H9 (cell line): ENCODE data around the gene LRP1. TPM values are rescaled to one million over a fixed set of nuclear protein-coding genes. Genes with fewer than 3 reads are reported as not detected.

Experiments used
- DNase-seq: peaks from one replicate; pipeline ENCODE4 v3.0.0-alpha.2; 2017
- H2AFZ ChIP-seq: one replicate; pipeline ENCODE4 v1.6.1; 2013; ENCODE audit warnings: mild to moderate bottlenecking, low read length, control low read depth, moderate library complexity
- H2AK5ac ChIP-seq: 2 replicates; pipeline ENCODE4 v1.6.1; 2013; ENCODE audit warnings: low read length, control low read depth, mixed read lengths; ENCODE audit not compliant: insufficient read length
- H2BK120ac ChIP-seq: one replicate; pipeline ENCODE4 v1.6.1; 2013; ENCODE audit warnings: low read depth, mild to moderate bottlenecking, low read length, control low read depth, inconsistent platforms; ENCODE audit not compliant: poor library complexity, severe bottlenecking
- H2BK12ac ChIP-seq: 2 replicates; pipeline ENCODE4 v1.6.1; 2013; ENCODE audit warnings: low read length, control low read depth, mixed read lengths, low read depth; ENCODE audit not compliant: insufficient read length
- H2BK15ac ChIP-seq: 2 replicates; pipeline ENCODE4 v1.6.1; 2013; ENCODE audit warnings: low read depth, low read length, control low read depth
- H2BK20ac ChIP-seq: one replicate; pipeline ENCODE4 v1.6.1; 2013; ENCODE audit warnings: low read depth, mild to moderate bottlenecking, low read length, control low read depth, inconsistent platforms; ENCODE audit not compliant: poor library complexity, severe bottlenecking
- H2BK5ac ChIP-seq: 2 replicates; pipeline ENCODE4 v1.6.1; 2013; ENCODE audit warnings: low read length, control low read depth, mixed read lengths; ENCODE audit not compliant: insufficient read length
- H3K14ac ChIP-seq: 2 replicates; pipeline ENCODE4 v1.6.1; 2013; ENCODE audit warnings: low read length, control low read depth; ENCODE audit not compliant: insufficient read depth
- H3K18ac ChIP-seq: 2 replicates; pipeline ENCODE4 v1.6.1; 2013; ENCODE audit warnings: low read depth, mild to moderate bottlenecking, mixed read lengths, low read length, control low read depth; ENCODE audit not compliant: insufficient read length
- H3K23ac ChIP-seq: 2 replicates; pipeline ENCODE4 v1.6.1; 2013; ENCODE audit warnings: low read length, control low read depth, mixed read lengths, low read depth; ENCODE audit not compliant: insufficient read length
- H3K23me2 ChIP-seq: 2 replicates; pipeline ENCODE4 v1.6.1; 2013; ENCODE audit warnings: low read depth, mild to moderate bottlenecking, mixed read lengths, low read length, control low read depth; ENCODE audit not compliant: insufficient read length, poor library complexity, severe bottlenecking
- H3K27ac ChIP-seq: 2 replicates; pipeline ENCODE4 v1.5.1; 2013; ENCODE audit warnings: low read length, control low read depth, mixed read lengths, low read depth; ENCODE audit not compliant: insufficient read length
- H3K27me3 ChIP-seq: 2 replicates; pipeline ENCODE4 v1.6.1; 2013; ENCODE audit warnings: low read length, control low read depth, inconsistent platforms; ENCODE audit not compliant: insufficient read depth
- H3K4ac ChIP-seq: 2 replicates; pipeline ENCODE4 v1.6.1; 2013; ENCODE audit warnings: low read depth, mild to moderate bottlenecking, control low read depth, inconsistent platforms, low read length, moderate library complexity
- H3K4me1 ChIP-seq: 2 replicates; pipeline ENCODE4 v1.6.1; 2013; ENCODE audit warnings: low read length, control low read depth, inconsistent platforms; ENCODE audit not compliant: insufficient read depth
- H3K4me2 ChIP-seq: 2 replicates; pipeline ENCODE4 v1.6.1; 2013; ENCODE audit warnings: low read length, control low read depth, mixed read lengths; ENCODE audit not compliant: insufficient read length, insufficient read depth
- H3K56ac ChIP-seq: 2 replicates; pipeline ENCODE4 v1.6.1; 2013; ENCODE audit warnings: low read depth, mild to moderate bottlenecking, mixed read lengths, low read length, control low read depth; ENCODE audit not compliant: insufficient read length
- H3K79me1 ChIP-seq: 2 replicates; pipeline ENCODE4 v1.6.1; 2013; ENCODE audit warnings: low read depth, mild to moderate bottlenecking, moderate library complexity, low read length, control low read depth, inconsistent platforms; ENCODE audit not compliant: insufficient read depth, poor library complexity, severe bottlenecking
- H3K79me2 ChIP-seq: 2 replicates; pipeline ENCODE4 v1.6.1; 2013; ENCODE audit warnings: low read length, control low read depth, inconsistent platforms; ENCODE audit not compliant: insufficient read depth
- H3K9ac ChIP-seq: 2 replicates; pipeline ENCODE4 v1.6.1; 2013; ENCODE audit warnings: low read length, control low read depth, mixed read lengths; ENCODE audit not compliant: insufficient read length; ENCODE audit errors: extremely low read depth
- H3K9me3 ChIP-seq: one replicate; pipeline ENCODE4 v1.6.1; 2013; ENCODE audit warnings: low read depth, low read length, inconsistent platforms; ENCODE audit not compliant: control insufficient read depth
- H3T11ph ChIP-seq: one replicate; pipeline ENCODE4 v1.6.1; 2013; ENCODE audit warnings: mild to moderate bottlenecking, low read length, control low read depth, inconsistent platforms
- H4K20me1 ChIP-seq: one replicate; pipeline ENCODE4 v1.6.1; 2013; ENCODE audit not compliant: control insufficient read depth, insufficient read length, insufficient read depth
- H4K5ac ChIP-seq: 2 replicates; pipeline ENCODE4 v1.6.1; 2013; ENCODE audit warnings: low read depth, mild to moderate bottlenecking, mixed read lengths, low read length, control low read depth; ENCODE audit not compliant: insufficient read length
- H4K8ac ChIP-seq: replicated peaks from 2 replicates; pipeline ENCODE4 v1.6.1; 2013; ENCODE audit warnings: low read length, control low read depth, mixed read lengths, low read depth; ENCODE audit not compliant: insufficient read length
- H4K91ac ChIP-seq: 2 replicates; pipeline ENCODE4 v1.6.1; 2013; ENCODE audit warnings: low read depth, mild to moderate bottlenecking, moderate library complexity, mixed read lengths, low read length, control low read depth; ENCODE audit not compliant: insufficient read length
- H3K27ac Mint-ChIP-seq, 3 experiments: 2 replicates in 2 of 3; 3 replicates in 1 of 3; pipeline ENCODE4 v1.8.0; 2020 to 2021; ENCODE audit warnings: mixed read lengths in 3 of 3, mild to moderate bottlenecking in 1 of 3, moderate library complexity in 1 of 3
- H3K27me3 Mint-ChIP-seq: 2 replicates; pipeline ENCODE4 v1.8.0; 2021; ENCODE audit warnings: low read depth, mild to moderate bottlenecking, moderate library complexity, mixed read lengths
- H3K36me3 Mint-ChIP-seq, 3 experiments: 2 replicates in 2 of 3; 3 replicates in 1 of 3; pipeline ENCODE4 v1.8.0; 2020 to 2021; ENCODE audit warnings: low read depth in 3 of 3, mixed read lengths in 3 of 3; ENCODE audit not compliant: insufficient read depth in 1 of 3
- H3K4me1 Mint-ChIP-seq, 2 experiments: 2 replicates each; pipeline ENCODE4 v1.8.0; 2020; ENCODE audit warnings: mixed read lengths in 2 of 2
- H3K4me3 Mint-ChIP-seq, 2 experiments: 2 replicates in 1 of 2; 3 replicates in 1 of 2; pipeline ENCODE4 v1.8.0; 2020 to 2021; ENCODE audit warnings: mild to moderate bottlenecking in 2 of 2, mixed read lengths in 2 of 2, moderate library complexity in 1 of 2
- H3K9me3 Mint-ChIP-seq, 2 experiments: 2 replicates in 1 of 2; 3 replicates in 1 of 2; pipeline ENCODE4 v1.8.0; 2020; ENCODE audit warnings: mild to moderate bottlenecking in 2 of 2, mixed read lengths in 2 of 2, moderate library complexity in 1 of 2
- WGBS: extraction: QIAGEN DNeasy Blood & Tissue Kit; methylation state at CpG from one replicate; pipeline ENCODE4 v1.1.7; 2013; ENCODE audit warnings: missing lambda C conversion rate, low lambda C conversion rate, mixed read lengths; ENCODE audit not compliant: insufficient read length; ENCODE audit errors: extremely low coverage; 5-methylcytosine and 5-hydroxymethylcytosine counted together
- total RNA-seq: library from RNA; stranded (reverse); gene quantifications from 2 replicates; pipeline ENCODE4 v1.2.1, GENCODE V29; 2021
- TF ChIP-seq, protein P1 (sequence below): fragments of 200-600 bp; sonication (generic); conservative IDR thresholded peaks from 3 replicates; pipeline ENCODE4 v1.8.0; 2021; ENCODE audit warnings: antibody characterized with exemption, mild to moderate bottlenecking

LRP1 gene
- total RNA-seq, 1 experiment from 2014 or later: 115 TPM

- H3K4me1 ChIP-seq: no peaks in the 10 kb centered on the region
- H3K27ac ChIP-seq: no peak overlapping the region
- H4K20me1 ChIP-seq: peaks cover 4% of the 10 kb centered on the region
- H2BK5ac ChIP-seq: no peak overlapping the region
- H3T11ph ChIP-seq: no peak overlapping the region
- H2AK5ac ChIP-seq: no peak overlapping the region
- H3K9me3 Mint-ChIP-seq: no peaks in the 10 kb centered on the region
- no peak overlapping the region for H2AFZ ChIP-seq
- peak overlapping the region in 2 of 3 experiments; percentile 33 to 94; a peak in 3 of 7 replicates for H3K27ac Mint-ChIP-seq
- peak overlapping the region; percentile 82 for H3K4me2 ChIP-seq
- peak; percentile 93 for DNase-seq
- no peak overlapping the region for H4K8ac ChIP-seq
- peaks cover 8 to 10% (median 8%) of the 10 kb centered on the region in 3 experiments for H3K36me3 Mint-ChIP-seq
- no peaks in the 10 kb centered on the region for H3K79me2 ChIP-seq
- H3K27me3 Mint-ChIP-seq: peaks cover 85% of the 10 kb centered on the region
- H3K27me3 ChIP-seq: peaks cover 56% of the 10 kb centered on the region
- no peaks in the 10 kb centered on the region for H3K9me3 ChIP-seq
- H2BK12ac ChIP-seq: no peak overlapping the region
- H2BK120ac ChIP-seq: no peak overlapping the region
- no peak overlapping the region for H4K91ac ChIP-seq
- no peaks in the 10 kb centered on the region for H3K79me1 ChIP-seq
- no peak overlapping the region for H3K14ac ChIP-seq
- WGBS: no CpG with 5 or more reads among the region's 47 CpGs
- no peak overlapping the region for H3K4ac ChIP-seq
- no peak overlapping the region for H4K5ac ChIP-seq
- H3K4me1 Mint-ChIP-seq: peaks cover 58 to 74% of the 10 kb centered on the region in 2 experiments
- TF ChIP-seq, protein P1, sequence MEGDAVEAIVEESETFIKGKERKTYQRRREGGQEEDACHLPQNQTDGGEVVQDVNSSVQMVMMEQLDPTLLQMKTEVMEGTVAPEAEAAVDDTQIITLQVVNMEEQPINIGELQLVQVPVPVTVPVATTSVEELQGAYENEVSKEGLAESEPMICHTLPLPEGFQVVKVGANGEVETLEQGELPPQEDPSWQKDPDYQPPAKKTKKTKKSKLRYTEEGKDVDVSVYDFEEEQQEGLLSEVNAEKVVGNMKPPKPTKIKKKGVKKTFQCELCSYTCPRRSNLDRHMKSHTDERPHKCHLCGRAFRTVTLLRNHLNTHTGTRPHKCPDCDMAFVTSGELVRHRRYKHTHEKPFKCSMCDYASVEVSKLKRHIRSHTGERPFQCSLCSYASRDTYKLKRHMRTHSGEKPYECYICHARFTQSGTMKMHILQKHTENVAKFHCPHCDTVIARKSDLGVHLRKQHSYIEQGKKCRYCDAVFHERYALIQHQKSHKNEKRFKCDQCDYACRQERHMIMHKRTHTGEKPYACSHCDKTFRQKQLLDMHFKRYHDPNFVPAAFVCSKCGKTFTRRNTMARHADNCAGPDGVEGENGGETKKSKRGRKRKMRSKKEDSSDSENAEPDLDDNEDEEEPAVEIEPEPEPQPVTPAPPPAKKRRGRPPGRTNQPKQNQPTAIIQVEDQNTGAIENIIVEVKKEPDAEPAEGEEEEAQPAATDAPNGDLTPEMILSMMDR: peak; percentile 100
- no peak overlapping the region for H3K18ac ChIP-seq
- H3K56ac ChIP-seq: no peak overlapping the region
- no peak overlapping the region for H2BK15ac ChIP-seq
- H3K4me3 Mint-ChIP-seq: peak overlapping the region; percentile 72 to 87
- H3K23me2 ChIP-seq: peaks cover 29% of the 10 kb centered on the region
- H3K9ac ChIP-seq: peak overlapping the region; percentile 16
- H3K23ac ChIP-seq: no peak overlapping the region
- H2BK20ac ChIP-seq: no peak overlapping the region
Observed at GRCh38 chr12:57238854-57239554, 110.7 kb downstream of the LRP1 start.
